GM12892 (cell line): ENCODE measurements around the gene HDGFL1.

Experiments
- DNase-seq: peaks from one replicate; pipeline ENCODE4 v3.0.0; 2011; ENCODE audit not compliant: insufficient read length
- FAIRE-seq: peaks from 2 replicates; lab custom pipeline; 2011; peaks lifted over from hg19 to GRCh38; lab: Jason Lieb, UNC
- POLR2A ChIP-seq: IDR thresholded peaks from 2 replicates; pipeline ENCODE4 v1.6.1; 2011; ENCODE audit warnings: low read depth, low read length, control low read depth
- POLR2AphosphoS5 ChIP-seq: IDR thresholded peaks from 2 replicates; pipeline ENCODE4 v1.6.1; 2011; ENCODE audit warnings: low read depth, low read length, control low read depth
- TAF1 ChIP-seq: IDR thresholded peaks from 2 replicates; pipeline ENCODE4 v1.6.1; 2011; ENCODE audit warnings: low read depth, mild to moderate bottlenecking, control low read depth, low read length, borderline replicate concordance

The HDGFL1 gene

DNA sequence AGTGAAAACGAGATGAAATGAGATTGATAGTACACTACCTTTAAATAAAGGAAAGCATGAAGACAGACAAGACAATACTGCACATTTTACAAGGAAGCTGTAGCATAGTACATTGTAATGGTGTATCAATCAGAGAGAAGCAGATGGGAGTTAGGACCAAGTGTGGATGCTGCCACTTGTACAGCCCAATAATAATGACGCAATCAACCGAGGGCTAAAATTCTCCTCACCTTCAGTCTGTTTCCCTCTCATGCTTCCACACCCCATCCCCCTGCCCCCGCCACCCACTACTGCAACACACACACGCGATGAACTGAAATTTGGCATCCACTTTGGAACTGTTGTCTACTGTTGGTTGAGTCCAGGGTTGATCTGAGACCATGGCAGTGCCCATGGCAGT, 12.4 kb upstream of the HDGFL1 start:
- FAIRE-seq = no peak
- DNase-seq = no peak
- TF ChIP-seq POLR2AphosphoS5 (no peak), POLR2A (no peak), TAF1 (no peak)

DNA sequence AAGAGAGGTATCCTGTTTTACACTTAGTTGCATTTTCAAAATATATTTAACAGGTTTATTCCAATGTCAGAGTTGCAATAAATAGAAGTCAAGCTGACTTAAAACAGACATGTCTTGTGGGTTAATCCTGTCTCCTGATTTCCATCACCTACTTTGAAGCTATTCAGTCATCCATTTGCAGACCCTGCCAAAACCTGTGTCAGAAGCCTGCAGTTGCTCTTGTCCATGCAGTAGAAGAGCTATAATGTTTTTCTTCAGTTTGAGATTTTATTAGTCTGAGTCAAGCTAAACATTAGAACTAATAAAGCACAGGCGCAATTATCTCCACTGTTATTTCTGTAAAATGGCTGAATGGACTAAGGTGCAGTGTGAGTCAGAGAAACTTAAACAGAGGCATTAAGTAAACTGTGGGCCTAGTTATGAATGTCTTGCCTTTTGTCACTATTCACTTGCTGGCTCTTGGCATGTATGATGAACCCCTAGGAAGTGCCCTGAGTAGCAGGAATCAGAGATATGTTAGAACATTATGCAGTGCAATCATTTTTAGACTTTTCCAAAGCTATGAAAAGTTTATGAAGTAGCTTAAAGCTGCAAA, 11.0 kb upstream of the HDGFL1 start:
- FAIRE-seq (no peak), DNase-seq (no peak)
- TF ChIP-seq TAF1 (no peak), POLR2AphosphoS5 (no peak), POLR2A (no peak)

DNA sequence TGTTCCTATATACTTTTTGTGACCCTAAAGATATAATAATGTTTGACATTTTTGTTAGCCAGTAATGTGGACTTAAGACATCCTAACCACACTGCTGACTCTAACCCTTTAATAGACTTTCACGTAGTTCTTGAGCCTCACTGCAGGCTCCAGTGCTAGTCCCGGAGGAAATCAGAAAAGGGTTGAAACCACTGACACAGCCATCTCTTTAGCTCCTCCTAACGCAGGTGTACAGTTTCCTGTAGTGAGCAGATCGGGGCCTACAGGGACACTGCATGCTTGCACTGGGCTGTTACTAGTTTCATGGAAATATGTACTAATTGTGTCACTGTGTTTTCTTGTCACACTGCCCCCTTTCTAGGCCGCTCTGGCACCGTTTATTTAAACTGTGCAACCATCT, 512 bp upstream of the HDGFL1 start:
- DNase-seq (no peak), FAIRE-seq (no peak)
- TF ChIP-seq TAF1 (no peak), POLR2A (no peak), POLR2AphosphoS5 (no peak)

DNA sequence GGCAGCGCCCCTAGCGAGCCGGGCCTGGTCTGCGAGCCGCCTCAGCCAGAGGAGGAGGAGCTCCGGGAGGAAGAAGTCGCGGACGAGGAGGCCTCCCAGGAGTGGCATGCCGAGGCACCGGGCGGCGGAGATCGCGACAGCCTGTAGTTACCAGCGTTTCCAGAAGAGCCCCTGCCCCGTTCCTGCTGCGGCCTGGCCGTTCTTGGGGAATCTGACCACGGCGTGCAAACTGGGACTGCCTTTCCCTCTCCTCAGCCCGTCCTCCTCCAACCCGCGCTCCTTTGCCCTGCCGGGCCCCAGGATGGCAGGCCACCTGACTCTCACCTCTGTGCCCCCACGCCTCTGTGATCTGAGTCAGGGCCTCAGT, 802 bp downstream of the HDGFL1 start:
- DNase-seq = no peak
- no peak for FAIRE-seq
- TF ChIP-seq TAF1 = no peak
- no peak for TF ChIP-seq POLR2AphosphoS5
- TF ChIP-seq POLR2A = no peak

DNA sequence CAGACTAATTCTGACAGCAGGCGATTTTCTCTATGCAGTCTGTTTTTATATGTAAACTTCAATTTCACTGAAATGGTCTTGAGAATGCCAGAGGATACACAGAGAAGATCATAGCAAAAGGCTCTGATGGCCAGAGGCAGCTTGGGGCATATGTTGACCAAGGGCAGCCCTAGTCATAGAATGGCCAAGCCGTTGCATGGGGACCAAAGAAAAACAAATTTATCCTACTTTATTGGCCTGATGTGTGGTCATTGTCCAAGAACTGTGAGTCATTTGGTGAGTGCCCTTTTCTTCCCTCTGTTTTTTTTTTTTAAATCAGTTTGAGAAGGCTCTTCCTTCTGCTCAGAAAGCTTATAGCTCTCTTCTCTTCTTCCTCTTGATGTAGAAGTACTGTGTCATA, 5.8 kb downstream of the HDGFL1 start:
- no peak for FAIRE-seq
- no peak for DNase-seq
- no peak for TF ChIP-seq POLR2AphosphoS5

DNA sequence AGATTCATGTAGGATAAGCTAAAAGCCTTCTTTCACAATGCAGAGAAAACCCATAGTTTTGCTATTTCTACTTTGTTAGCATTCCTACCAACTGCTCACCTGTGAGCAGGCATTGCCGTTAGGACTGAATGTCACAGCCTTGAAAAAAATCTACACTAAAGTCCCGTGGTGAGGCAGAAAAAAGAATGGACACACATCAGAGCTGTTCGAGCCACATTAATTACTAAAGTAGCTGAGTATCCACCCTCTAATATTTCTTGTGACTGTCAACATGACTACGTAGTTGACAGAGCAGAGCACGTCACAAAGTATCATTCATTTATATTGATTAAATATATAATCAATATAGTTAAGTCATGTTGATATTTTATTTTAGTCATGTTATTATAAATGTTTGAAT, 10.1 kb downstream of the HDGFL1 start:
- FAIRE-seq = no peak
- DNase-seq = no peak
- TF ChIP-seq POLR2A (no peak), POLR2AphosphoS5 (no peak)

DNA sequence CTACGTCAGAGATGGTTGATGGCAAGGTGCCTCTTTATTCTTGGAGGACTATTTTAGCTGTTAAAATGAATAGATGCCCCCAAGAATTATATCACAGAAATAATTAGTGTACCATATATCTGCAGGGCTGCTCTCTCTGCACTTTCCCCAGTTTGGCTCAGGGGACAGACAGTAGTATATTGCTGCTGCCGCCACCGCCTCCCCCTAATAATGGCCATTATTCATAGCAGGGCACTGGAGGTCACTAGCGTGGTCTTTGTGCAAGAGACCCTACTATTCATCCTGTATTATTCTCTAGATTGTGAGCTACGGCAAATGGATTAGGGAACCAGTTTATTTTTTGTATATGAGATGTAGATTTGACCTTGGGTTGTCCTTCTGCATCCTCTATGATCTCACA, 11.0 kb downstream of the HDGFL1 start:
- no peak for TF ChIP-seq TAF1
- TF ChIP-seq POLR2A = no peak
- no peak for TF ChIP-seq POLR2AphosphoS5
- DNase-seq (no peak), FAIRE-seq (no peak)

DNA sequence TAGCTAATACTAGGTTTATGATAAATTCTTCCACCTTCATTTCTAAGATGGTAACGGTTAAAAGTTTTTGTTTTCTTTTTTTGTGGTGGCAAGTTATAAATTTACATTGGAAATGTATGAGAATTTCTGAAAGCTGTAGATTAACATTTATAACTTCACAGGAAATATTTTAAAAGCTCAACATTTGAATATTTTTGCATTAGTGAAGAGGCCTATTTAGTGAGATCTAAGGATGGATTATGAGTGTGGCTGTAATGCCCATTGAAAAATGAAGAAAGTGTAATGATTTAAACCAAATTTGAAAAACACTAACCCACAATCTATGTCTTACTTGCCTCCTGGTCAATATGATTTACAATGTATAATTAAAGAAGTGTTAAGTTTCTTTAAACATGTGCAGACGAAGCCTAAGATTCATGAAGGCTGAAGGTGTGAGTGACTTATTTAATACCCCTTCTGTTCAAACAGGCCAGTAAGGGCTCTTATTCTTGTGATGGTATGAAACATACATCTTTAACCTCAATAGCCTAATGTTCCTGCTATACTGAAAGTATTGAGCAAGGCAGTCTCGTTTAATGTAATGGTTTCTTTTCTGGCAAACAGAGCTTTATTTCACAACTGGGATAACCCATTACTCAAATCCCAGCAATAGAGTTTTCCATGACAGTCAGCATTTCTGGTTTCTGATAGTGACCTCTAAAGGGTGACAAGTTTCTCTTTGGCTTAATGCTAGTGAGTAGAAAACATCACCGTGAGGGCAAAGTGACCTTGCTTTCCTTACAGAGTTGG, 13.2 kb downstream of the HDGFL1 start:
- DNase-seq = no peak
- TF ChIP-seq POLR2A (no peak), TAF1 (no peak), POLR2AphosphoS5 (no peak)
- peak; percentile 40 for FAIRE-seq

DNA sequence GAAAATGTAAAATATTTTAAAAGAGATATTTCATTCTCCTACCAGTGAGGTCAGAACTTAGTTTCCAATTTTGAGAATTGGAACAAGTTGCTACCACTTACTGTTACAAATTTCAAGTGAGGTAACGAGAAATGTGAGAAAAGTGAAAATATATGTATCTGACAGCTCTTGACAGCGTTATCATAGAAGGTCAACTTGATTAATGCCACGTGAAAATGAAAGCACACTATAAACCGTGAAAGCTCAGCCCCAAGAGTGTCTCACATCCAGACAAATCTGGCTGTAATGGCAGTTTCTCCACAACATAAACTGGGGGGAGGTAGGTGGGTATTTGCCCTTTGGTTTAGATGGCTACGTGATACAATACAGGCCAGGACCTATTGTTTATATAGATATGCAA, 13.9 kb downstream of the HDGFL1 start:
- FAIRE-seq (no peak), DNase-seq (no peak)
- no peak for TF ChIP-seq POLR2A
- TF ChIP-seq TAF1 = no peak
- TF ChIP-seq POLR2AphosphoS5 = no peak

DNA sequence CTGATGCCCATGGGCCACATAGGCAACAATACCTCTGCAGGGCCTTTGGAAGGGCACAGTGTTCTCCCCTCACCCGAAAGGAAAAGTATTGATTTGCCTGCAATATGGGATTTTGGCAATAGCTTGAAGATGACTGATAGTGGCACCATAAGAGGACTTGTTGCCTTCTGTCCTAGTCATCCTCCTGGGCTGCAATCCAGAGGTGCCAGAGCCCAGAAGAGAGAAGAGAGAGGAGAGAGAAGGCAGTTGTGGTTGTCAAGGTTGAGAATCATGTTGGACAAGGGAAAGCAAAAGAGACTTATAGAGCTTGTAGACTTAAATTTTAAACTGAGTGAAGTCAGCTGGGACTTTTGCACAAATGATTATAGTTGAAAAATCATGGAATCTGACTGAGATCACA, 14.6 kb downstream of the HDGFL1 start:
- no peak for TF ChIP-seq POLR2A
- no peak for TF ChIP-seq TAF1
- no peak for TF ChIP-seq POLR2AphosphoS5
- DNase-seq (no peak), FAIRE-seq (no peak)

DNA sequence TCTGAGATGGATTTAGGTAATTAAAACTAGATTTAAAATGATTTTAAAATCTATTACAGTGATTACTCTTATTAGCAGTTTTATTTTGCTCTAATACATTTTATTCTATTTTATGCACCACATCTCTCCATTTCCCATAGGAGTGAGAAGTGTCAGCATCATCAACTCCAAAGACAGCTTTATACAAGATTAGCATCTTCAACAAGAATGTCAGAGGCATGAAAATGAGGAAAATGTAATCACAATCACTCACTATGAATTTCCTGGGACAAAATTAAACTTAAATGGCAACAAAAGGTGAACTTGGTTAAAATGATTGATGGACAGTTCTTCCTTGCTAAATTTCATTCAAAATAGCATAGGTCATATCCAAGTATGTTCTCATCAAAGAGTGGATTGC, 19.8 kb downstream of the HDGFL1 start:
- TF ChIP-seq POLR2AphosphoS5 (no peak), POLR2A (no peak), TAF1 (no peak)
- DNase-seq = no peak
- no peak for FAIRE-seq

DNA sequence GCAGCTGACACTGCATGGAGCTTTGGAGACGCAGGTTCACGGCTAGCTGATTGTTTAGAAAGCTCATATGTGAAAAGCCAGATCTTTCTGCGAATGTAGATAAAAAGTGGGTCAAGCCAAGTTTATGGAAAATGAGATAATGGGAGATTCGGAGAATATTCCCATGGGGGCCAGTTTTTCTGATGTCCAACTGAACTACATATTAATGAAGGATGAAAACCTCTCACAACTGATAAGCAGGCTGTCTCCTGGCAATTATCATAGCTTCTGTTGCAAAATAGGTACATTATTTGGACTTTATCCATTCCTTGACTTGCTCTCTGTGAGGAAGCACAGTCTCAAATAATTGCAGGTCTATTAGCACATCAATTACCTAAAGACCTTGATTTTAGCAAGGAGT, 21.1 kb downstream of the HDGFL1 start:
- FAIRE-seq = no peak
- no peak for DNase-seq
- no peak for TF ChIP-seq POLR2A
- TF ChIP-seq POLR2AphosphoS5 = no peak
- TF ChIP-seq TAF1 = no peak
